ENCODE data around the gene TRAF2.

- TF ChIP-seq YY1 (IDR thresholded peaks at IDR 0.05; ENCODE audit: low read depth) (no peak), USF1 (IDR thresholded peaks at IDR 0.05) (no peak), TAF1 (IDR thresholded peaks at IDR 0.05; ENCODE audit: low read depth) (no peak), MAX (IDR thresholded peaks at IDR 0.05) (no peak), TEAD4 (IDR thresholded peaks at IDR 0.05) (no peak), RAD21 (IDR thresholded peaks at IDR 0.05; ENCODE audit: low read depth) (no peak), EP300 (IDR thresholded peaks at IDR 0.05; ENCODE audit: borderline replicate concordance) (no peak), EGR1 (IDR thresholded peaks at IDR 0.05) (no peak), FOXM1 (IDR thresholded peaks at IDR 0.05; ENCODE audit: borderline replicate concordance, low read depth) (no peak), CEBPB (IDR thresholded peaks at IDR 0.05) (no peak), REST (IDR thresholded peaks at IDR 0.05; ENCODE audit: low read depth) (no peak), TCF12 (IDR thresholded peaks at IDR 0.05; ENCODE audit: low read depth) (no peak), NFIC (IDR thresholded peaks at IDR 0.05) (no peak), CREB1 (IDR thresholded peaks at IDR 0.05; ENCODE audit: low read depth) (no peak)
These were observed 25.1 kb upstream of the TRAF2 start for GRCh38 chr9:136860933-136861873.

Data from Ishikawa (cell line).